Cerebellar cortex (tissue), 1 donor: ENCODE results near the gene ZNF778.
A peak's percentile ranks its signal among the peaks of the same experiment; 100 is the strongest.
"Not testable (repeated sequence)": the region's sequence is repeated elsewhere in the genome, so short reads cannot be mapped to it uniquely, and the experiment has no call there.

ENCODE experiments used
- DNase-seq: peaks from one replicate; pipeline ENCODE4 v3.0.0-alpha.2; 2015; ENCODE audit warnings: low spot score

The ZNF778 gene

DNA sequence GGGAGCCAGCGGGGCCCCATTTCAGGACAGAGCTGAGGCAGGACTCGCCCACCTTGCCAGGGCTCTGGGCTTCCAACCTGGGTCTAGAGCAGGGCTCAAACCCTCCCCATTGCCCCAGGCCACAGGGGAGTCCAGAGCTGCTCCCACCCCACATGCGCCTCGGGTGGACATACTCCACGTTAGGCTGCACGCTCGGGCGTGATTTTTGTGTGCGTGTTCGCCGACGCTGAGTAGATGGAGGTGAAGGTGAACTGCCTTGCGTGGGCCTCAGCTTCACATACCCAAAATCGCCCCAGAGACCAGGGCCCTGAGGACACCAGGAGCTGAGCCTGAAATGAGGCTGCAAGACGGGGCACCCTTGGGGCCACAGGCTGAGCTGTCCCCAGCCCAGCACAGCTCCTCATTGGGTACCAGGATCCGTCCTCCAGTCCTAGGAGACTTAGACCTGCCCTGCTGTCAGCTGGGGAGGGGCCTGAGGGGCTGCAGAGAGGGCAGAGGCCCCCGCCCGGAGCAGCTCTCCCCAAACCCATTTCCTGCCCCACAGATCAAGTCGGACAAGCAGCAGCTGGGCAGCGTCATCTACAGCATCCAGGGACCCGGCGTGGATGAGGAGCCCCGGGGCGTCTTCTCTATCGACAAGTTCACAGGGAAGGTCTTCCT, 37.7 kb upstream of the ZNF778 start:
- DNase-seq, result no peak

GRCh38 chr16:89183463-89183862, 34.0 kb upstream of the ZNF778 start:
- no peak for DNase-seq

DNA sequence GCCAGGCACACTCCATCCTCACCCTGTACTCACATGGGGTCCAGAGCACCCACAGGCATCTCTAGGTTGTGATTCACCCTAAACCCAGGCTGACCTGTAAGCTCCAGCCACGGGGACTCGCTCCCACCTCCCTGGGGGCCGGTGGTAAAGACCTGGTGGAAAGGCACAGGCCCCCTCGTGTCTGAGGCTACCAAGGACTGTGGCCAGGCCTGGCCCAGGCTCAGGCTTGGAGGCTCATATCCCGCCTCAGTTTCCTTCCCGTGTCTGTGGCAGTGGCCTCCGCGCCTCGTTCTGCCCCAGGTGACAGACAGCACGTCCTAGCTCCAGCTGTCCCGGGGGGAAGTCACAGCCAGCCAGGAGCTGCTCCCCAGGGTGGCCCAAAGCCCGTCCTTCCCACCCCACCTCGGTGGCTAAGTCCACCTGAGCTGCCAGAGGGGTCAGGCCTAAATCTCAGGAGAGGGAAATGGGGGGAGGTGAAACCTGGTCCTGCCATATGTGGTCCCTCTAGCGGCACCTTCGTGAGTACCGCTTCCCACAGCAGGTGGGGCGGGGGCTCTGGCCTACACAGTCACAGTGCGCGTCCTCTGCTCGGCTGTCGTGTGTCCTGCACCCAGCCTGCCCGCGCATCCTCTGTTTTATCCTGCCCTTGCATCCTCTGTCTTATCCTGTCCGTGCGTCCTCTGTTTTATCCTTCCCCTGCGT, 33.4 kb upstream of the ZNF778 start:
- no peak for DNase-seq

DNA sequence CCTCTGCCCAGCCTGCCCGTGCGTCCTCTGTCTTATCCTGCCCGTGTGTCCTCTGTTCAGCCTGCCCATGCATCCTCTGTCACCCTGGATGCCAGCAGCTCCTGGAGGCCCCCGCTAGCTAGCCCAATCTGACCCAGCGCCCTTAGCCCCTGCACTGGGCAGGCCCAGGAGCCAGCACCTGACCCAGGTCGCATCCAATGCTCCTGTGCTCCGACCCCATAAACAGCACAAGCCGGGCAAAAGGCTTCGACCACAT, 32.9 kb upstream of the ZNF778 start:
- no peak for DNase-seq

GRCh38 chr16:89184933-89185794, 32.3 kb upstream of the ZNF778 start:
- no peak for DNase-seq

GRCh38 chr16:89185887-89186592, 31.5 kb upstream of the ZNF778 start:
- DNase-seq, result not testable (repeated sequence)

DNA sequence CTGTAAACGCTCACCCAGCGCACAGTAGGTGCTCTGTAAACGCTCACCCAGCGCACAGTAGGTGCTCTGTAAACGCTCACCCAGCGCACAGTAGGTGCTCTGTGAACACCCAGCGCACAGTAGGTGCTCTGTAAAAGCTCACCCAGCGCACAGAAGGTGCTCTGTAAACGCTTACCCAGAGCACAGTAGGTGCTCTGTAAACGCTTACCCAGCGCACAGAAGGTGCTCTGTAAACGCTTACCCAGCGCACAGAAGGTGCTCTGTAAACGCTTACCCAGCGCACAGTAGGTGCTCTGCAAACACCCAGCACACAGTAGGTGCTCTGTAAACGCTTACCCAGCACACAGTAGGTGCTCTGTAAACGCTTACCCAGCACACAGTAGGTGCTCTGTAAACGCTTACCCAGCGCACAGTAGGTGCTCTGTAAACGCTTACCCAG, 30.9 kb upstream of the ZNF778 start:
- DNase-seq, result not testable (repeated sequence)

DNA sequence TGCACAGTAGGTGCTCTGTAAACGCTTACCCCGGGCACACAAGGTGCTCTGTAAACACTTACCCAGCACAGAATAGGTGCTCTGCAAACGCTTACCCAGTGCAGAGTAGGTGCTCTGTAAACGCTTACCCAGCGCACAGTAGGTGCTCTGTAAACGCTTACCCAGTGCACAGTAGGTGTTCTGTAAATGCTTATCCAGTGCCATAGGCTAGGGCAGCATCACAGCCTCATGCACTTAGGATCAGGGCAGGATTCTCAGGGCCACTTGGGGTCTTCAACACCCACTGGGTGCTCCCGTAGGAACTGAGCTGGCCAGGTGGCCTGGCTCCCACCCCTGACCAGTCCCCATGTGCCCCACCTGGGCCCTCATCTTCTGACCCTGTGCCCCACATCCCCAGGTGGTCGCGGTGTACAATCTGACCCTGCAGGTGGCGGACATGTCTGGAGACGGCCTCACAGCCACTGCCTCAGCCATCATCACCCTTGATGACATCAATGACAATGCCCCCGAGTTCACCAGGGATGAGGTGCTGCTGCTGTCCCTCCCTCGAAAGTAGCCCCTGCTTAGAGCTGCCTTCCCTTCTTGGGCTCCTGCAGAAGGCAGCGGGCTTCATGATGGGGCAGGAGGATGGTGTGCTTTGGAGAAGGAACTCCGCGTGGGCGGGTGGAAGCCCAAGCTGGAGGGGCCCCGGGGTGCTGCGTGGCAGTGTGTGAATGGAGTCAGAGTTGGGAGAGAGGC, 30.3 kb upstream of the ZNF778 start:
- peak; percentile 46 for DNase-seq

GRCh38 chr16:89187770-89188392, 29.6 kb upstream of the ZNF778 start:
- DNase-seq, result no peak

DNA sequence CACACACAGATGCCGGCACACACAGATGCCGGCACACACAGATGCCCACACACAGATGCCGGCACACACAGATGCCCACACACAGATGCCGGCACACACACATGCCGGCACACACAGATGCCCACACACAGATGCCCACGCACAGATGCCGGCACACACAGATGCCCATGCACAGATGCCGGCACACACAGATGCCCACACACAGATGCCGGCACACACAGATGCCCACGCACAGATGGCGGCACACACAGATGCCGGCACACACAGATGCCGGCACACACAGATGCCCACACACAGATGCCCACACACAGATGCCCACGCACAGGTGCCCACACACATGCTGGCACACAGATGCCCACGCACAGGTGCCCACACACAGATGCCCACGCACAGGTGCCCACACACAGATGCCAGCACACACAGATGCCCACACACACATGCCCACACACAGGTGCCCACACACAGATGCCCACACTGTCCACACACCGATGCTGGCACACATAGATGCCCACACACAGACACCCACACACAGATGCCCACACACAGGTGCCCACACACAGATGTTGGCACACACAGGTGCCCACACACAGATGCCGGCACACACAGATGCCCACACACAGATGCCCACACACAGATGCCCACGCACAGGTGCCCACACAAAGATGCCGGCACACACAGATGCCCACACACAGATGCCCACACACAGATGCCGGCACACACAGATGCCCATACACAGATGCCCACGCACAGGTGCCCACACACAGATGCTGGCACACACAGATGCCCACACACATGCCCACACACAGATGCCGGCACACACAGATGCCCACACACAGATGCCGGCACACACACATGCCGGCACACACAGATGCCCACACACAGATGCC, 28.8 kb upstream of the ZNF778 start:
- DNase-seq, result not testable (repeated sequence)

DNA sequence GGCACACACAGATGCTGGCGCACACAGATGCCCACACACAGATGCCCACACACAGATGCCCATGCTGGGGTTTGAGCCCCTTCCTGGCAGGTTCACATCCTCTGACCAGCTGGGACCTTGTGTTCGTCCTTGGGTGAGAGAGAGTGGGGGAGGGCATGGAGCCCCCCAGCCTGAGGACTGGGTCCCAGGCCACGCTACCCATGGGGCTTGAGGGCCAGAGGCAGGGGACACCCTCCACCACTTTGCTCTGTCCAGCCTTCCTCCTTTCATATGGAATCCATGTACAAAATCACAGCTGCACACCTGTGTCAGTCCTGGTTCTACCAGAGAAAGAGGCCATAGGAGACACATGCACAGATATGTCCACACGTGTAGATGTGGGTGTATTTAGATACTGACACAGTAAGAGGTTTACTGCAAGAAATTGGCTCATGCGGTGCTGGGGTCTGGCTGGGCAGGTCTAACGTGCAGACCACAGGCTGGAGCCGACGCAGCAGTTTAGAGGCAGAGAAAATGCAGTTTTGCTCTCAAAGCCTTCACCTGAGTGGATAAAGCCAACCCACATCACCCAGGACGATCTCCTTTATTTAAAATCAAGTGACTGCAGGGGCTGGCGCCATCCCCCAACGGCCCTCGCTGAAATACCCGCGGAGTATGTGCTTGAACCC, 28.0 kb upstream of the ZNF778 start:
- DNase-seq, result no peak

GRCh38 chr16:89190150-89190958, 27.1 kb upstream of the ZNF778 start:
- no peak for DNase-seq

GRCh38 chr16:89191033-89191900, 26.2 kb upstream of the ZNF778 start:
- no peak for DNase-seq

DNA sequence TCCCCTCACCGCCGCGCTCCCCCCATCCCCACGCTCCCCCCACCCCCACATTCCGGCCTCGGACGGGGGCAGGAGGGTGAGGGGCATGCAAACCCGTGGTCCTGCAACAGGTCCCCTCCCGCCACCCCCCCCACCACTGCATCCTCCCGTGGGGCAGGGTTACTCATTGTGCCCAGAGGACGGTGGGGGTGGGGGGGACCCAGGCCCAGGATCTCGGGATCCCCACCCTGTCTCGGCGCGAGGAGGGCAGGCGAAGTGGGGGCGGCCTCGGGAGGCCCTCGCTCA, 25.7 kb upstream of the ZNF778 start:
- no peak for DNase-seq

- peak; percentile 67 for DNase-seq
These were observed 25.1 kb upstream of the ZNF778 start for GRCh38 chr16:89192186-89192955.

DNA sequence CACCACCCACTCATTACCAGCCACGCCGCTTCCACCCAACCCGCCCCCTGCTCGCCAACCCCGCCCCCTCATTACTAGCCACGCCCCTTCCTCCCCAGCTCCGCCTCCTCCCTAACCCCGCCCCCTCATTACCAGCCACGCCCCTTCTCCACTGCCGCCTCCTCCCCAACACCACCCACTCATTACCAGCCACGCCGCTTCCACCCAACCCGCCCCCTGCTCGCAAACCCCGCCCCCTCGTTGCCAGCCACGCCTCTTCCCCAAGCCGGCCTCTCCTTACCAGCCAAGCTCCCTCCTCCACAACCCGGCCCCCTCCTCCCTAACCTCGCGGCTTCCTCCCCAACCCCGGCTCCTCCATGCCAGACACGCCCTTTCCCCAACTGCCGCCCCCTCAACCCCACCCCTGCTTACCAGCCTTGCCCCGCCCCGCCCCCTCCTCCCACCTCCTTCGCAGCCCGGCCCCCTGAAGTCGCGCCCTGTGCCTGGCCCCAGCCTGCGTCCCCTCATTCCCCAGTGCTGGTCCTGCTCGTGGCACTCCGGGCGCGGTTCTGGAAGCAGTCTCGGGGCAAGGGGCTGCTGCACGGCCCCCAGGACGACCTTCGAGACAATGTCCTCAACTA, 24.4 kb upstream of the ZNF778 start:
- peak; percentile 64 for DNase-seq
